Measurements from ENCODE around the gene OTC.

GRCh38 chrX:38431525-38431924 lies 79.1 kb downstream of the OTC start:
- TF ChIP-seq YY1 (IDR thresholded peaks at IDR 0.05; ENCODE audit: insufficient read depth, insufficient read length) (no peak), ZNF274 (IDR thresholded peaks at IDR 0.05; ENCODE audit: low read depth, low read length) (no peak), SUZ12 (IDR thresholded peaks at IDR 0.05; ENCODE audit: extremely low read depth, insufficient read depth, insufficient read length) (no peak)
